Measurements from ENCODE around the gene SNUPN.

Gene SNUPN

DNA sequence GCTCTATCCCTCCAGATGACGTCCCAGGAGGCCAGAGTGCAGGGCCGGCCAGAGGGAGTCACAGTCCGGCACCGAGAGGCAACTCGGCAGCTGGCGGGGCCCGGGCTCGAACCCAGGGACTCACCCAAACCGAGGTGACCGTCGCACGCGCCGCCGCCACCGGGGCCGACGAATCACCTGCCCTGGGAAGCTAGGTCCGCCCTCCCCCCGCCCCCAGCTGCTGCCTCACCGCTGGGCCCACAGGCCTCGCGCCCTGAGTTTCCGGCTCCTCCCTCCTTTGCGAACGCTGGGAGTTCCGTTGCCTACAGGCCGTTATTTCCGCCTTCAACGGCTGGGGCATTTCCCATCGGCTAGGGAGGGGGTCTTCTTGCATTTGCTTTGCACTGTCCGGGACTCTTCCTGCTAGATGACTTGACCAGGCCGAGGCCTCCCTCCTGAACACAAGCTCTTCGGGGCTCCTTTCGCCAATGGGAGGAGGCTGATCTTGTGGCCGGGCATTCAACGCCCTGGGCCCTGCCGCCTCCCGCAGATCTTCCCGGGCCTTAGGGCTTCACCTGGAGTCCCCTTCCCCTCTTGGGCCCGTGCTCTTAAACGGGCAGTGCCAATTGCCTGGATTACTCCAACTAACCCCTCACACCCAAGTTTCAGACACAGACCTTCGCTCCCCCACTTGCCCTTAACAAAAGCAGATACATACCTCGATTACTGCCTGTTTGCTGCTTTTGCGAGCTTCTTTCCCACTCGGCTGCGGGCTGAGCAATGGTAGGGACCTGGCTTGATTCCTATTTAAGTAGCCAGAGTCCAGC lies at the start of gene SNUPN:
TSS of gene SNUPN (minus strand) at position 184 of the 806 bp plus-strand sequence. CDS start 4,674 bp downstream, outside the sequence.
- DNase-seq = peak; percentile 87

DNA sequence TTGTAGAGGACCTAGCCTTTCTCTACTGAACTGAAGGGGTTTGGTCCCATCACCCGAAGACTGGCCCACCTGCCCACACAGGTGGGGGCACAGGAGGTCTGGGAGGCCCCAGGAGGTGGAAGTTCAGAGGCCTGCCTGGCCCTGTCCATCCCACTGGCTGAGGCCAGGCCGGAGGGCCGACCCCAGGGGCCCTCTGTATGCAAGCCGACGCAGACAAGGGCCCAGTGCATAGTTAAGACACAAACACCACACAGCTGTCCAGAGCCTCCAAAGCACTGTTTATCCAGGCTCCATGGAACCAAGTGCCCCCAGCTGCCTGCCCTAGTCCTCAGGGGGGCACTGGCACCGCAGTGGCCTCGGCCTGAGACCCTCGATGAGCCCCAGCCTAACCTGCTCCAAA lies 48.8 kb upstream of the SNUPN start:
- no peak for DNase-seq

DNA sequence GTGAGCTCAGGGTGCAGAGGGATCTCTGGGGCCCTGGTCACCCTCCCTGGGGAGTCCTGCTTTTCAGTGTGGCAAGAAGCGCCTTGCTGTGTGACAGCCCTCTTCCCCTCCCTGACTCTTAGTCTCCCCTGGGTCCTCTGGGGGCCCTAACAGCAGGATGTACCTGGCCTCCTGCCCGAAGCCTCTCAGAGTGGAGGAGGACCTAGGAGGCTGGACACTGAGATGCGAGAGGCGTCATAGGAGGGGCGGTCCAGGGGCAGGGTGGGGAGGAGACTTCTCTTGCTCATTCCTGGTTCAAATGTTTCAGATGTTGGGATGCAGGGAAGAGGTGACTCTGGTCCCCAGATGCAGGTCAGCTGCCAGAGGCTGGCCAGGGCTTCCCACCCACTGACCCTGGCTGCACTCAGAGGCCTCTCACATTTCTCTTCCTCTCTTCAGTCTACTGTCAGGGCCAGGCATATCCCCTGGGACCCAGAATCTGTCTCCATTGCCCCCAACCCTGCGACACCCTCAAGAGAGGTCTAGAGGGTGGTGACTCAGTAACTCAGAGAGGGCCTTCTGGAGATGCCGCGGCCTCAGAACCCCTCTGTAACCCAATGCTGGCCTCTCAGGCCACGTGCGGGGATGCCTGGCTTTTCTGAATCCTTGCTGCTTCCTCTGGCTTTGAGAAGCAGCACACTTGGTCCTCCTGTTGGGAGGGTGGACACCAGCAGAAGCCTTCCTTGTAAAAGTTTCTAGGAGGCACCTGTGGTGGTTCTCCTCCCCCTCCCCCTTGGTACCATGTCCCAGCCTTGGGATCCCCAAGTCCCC lies 48.1 kb upstream of the SNUPN start:
- DNase-seq = no peak

DNA sequence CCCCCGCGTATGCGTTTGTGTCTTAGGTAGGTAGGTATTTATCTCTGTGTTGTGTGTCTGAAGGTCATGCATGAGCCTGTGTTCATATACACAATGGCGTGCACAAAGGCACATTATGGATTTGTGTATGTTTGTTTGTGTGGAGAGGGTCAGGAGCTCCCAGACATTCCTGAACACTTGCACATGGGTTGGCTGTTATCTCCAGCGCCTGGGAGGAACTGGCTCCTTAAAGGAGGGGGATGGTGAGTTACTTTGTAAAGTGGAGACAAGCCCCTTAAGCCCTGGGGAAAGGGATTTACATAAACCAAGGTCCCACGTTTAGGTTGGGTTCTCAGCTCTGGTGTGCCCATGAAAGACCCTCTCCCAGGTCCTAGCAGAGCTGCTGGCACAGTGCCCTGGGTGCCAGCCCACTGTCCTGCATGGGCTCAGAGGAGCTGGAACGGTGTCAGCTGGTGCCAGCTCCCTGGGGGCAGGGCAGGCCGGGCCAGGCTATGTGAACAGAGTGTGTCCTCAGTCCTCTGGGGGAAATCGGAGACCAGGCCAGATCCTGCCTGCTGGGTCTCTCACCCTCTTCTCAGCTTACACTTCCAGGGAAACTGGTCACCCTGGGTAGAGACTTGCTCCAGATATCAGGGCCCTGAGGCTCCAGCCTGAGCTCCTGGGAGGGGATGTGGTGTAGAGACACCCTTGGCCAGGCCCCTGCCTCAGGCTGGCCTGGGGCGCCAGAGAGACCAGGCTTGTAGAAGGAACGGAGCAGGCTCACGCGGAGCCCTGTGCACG lies 47.3 kb upstream of the SNUPN start:
- DNase-seq = no peak

DNA sequence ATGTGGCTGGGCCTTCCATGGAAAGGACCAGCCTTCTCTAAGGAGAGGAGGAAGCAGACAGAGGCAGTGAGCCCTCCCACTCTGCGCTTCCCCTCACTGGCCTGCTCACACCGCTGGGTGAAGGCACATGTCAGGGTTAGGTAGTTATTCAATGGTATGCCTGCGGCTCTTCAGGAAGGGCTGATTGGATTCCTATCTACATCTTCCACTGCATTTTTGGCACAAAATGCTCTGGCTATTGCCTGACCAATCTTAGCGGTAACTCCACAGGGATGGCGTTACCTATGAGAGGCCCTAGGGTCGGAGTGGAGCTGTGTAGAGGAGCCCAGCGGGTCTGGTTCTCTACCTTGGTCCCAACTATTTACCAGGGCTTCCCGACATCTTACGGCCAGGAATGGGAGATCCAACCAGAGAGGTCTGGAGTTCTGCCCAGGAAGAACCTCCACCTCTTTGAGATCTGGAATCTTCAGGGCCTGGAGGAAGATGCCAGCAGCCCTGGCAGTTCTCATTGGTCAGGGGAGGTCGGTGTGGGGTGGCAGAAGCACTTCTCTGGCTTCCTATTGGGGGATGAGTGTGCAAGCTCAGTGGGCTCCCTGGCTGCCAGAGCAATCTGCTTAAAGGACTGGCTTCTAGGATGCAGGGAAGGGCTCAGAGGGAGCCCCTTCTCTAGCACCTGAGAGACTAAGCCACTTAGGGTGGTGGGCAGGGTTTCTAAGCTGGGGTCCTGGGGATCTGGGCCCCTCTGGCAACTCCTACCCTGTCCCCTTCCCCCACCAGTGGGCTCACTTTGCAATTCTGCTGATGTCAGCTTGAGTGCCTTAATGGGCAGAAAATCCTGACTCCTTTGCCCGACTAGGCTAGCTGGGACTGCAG lies 46.4 kb upstream of the SNUPN start:
- no peak for DNase-seq

DNA sequence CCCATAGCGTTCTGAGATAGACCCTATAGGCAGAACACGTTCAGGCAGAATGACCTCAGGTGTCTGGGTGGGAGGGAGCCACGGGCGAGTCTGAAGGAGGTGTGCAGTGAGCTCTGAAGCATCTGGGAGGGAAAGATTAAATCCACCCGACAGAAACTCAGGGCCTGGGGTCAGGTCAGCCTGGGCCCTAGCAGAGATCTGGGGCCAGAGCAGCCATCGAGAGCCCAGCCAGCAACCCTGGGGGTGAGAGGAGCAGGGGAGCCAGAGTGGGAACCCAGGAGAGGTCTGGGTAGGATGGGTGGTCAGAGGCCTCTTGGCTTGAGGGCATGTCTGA lies 44.3 kb upstream of the SNUPN start:
- no peak for DNase-seq

DNA sequence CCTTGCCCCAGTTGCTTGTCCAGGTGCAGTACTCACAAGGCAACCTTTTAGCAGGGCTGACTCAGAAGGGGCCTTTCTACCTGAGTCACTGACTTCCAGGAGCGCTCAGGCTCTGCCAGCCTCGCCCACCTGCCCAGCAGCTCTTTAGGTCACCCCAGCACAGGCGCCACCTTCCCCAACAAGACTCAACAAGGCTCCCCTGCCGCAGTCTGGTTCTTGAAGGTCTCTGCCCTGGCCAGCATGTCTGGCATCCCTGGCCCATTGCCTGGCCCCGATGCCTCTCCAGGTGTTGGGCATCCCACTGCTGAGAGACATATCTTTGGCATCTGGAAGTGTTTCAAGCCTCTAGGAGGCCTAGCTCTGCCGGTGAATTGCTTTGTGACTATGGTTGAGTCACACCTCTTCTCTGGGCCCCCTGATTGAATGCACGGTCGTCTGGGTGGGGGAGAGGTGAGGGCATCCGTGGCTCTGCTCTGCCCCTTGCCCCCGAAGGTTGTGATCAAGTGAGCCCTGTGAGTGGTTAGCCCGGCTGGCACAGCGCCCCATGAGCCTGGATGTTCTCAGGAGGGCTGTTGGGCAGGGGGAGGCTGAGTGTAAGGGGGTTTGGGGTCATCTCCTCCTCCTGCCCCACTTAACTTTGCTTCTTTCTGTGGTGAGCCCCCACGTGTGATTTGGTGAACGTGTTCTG lies 43.8 kb upstream of the SNUPN start:
- DNase-seq = no peak

DNA sequence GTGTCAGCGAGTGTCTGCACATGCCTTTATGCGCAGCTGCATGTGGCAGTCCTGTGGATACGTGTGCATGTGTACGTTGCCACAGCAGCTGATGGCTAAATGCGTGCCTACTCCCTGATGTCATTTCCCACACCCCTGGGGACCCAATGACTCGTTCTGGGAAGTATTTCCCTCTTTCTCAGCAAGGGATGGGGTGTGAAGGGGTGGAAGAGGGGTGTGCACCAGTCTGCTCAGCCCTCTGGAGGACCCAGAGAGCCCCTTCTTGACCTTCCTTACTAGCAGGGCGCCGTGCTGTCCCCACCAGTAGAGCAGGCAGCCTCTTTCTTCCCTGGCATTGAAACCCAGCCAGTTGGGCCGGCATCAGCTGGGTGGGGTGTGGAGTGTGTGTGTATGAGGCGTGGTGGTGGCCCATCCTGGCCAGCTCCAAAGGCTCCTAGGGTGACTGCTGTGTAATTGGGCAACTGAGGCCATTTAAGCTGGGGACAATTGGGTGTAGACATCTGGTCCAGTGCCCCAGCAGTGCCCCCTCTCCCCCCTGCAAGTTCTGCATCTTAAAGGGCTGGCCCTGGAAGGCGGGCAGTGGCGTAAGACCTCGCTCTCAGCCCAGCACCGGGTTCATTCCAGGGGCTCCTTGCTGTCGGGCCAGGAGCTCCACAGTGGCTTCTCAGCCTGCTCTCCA lies 41.4 kb upstream of the SNUPN start:
- no peak for DNase-seq

DNA sequence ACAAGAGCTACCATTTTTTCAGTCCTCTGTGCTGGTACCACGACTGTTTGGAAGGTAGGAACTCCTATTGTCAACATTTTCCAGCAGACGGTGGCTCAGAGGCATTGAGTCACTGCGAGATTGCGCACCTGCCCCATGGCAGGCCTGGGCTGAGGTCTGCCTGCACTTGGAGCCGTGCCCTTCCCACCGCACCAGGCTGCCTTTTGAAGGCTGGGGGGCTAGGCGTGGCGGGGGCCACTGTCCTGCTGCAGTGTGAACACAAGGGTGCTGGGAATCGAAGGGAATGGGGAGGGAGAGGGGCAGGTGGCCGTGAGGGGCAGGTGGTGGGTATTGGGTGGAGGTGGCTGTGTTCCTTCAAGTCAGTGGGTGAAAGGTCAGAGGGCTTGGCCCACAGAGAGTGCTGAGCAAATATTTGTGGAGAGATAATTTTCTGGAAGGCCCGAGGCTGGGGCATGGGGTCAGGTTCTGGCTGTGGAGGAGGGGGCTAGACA lies 38.5 kb upstream of the SNUPN start:
- no peak for DNase-seq

DNA sequence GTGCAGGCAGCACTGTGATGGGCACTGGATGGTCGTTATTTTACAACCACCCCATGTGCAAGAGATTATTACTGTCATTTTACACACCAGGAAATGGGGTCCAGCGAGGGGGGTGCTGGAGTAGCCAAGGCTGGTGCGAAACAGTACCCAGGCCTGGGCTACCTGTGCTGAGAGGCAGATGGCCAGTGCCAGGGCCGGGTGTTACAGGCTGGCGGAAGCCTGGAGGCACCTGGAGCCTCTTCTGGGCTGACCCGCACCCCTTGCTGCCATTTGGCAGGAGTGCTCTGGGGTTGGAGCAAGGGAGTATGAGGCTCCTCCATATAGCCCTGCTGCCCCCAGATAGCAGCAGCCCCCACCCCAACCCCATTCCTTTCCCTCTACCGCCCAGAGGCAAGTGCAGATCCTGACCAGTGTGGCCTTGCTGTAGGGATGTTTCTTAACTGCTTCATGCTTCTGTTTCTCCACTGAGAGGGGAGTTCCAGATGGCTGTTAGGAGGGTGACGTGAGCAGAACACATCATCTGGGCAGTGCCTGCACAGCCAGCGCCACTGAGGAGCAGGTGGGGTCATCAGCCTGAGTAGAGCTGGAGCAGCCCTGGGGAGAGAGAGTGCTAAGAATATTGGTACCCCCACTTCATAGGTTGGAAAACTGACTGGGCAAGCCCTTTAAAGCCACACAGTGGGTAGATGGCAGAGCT lies 37.4 kb upstream of the SNUPN start:
- DNase-seq = no peak

DNA sequence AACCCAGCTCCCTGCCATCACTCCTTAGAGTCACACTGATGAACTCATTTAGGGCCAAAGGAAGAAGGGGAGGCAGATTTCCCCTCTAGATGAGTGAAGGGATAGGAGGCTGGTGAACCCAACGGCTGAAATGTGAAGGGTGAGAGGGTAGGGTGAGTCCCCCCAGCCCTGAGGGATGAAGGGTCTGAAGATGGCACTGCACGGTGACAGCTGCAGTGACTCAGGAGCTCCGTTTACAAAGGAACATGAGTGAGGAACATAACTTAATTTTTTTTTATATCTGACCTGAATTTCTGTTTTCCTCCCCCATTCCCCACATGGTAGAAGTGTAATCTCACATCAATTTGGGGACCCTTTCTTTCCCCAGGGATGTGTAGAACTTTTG lies 36.2 kb upstream of the SNUPN start:
- no peak for DNase-seq

DNA sequence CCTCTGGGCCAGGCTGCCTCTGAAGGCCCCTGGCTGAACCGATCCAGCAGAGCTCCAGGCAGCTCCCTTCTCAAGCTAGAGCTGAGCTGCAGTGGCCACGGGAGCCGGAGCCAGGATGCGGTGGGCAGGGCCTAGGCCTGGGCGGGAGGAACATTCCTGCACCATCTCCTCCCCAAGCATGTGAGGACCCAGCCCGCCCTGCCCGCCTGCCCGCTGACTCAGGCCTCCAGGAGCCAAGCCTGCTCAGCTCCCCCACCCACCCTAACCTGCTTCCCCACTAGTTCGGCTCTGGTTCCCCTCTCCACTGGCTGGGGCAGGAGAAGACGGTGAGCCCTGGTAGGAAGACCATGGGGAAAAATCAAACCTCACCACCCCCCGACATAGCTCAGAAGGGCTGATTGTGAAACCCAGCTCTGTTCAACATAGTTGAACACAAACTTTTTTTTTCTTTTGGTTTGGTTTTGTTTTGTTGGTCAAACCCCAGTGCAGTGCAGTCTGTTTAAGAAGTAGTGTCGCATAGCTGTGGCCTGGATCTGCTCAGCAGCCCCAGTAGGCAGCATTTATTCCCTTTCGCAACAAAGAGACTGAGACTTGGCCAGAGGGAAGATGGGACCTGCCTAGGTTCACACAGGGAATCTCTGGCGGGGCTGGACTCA lies 35.7 kb upstream of the SNUPN start:
- no peak for DNase-seq

DNA sequence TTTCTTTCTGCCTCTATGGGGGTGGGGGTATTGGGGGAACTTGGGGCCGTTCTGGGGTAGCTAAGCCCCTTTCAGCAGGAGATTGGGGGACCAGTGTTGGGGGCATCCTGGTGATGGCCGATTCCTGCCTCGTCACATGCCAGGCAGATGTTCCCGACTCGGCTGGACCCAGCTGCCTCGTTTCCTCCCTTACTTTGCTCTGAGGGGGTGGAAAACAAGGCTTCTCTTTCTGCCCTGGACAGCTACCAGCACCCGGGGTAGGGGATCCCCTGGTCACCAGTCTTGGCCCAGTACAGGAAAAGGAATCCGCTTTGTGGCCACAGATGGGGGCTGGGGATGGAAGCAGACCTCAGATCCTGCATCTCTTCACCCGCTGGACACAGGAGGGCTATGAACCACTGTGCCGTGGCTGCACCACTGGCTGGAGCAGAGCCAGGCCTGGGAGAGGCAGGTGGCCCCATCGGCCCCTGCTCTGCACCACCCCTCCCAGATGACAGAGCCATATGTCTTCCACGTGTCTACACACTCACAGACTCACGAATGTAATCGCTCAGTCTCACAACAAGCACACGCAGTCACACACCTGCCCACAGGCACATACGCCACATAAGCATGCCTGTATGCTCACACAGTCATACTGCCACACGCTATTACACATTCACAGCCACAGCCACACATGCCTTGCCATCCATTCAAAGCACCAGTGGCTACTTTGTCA lies 34.6 kb upstream of the SNUPN start:
- no peak for DNase-seq

DNA sequence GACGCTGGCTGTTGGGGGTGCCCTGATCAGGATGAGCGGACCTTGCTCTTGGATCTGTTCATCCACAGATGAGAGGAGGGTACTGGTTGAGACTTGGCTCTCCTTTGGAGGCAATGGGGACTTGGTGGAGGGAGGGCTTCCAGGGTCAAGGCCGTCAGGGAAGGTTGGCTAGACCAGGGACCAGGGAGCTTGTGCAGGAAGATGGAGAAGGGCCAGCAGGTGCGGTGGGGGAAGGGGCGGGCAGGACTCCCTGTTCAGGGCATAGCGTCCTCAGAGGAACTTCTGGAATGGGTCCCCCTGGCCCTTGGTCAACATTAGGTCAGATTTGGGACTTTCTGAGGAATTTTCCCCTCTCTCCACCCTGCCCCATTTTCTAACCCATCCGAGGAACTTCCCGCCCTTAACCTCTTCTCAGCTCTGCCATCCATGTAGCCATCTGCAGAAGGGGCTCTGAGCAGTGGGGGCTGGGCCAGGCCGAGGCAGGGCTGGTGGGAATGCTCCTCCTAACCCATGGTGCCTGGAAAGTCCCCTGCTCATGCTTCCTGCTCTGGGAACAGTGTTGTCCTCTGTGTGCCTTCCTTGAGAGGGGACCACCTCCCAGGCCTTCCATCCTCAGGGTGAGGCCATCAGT lies 33.7 kb upstream of the SNUPN start:
- DNase-seq = no peak

DNA sequence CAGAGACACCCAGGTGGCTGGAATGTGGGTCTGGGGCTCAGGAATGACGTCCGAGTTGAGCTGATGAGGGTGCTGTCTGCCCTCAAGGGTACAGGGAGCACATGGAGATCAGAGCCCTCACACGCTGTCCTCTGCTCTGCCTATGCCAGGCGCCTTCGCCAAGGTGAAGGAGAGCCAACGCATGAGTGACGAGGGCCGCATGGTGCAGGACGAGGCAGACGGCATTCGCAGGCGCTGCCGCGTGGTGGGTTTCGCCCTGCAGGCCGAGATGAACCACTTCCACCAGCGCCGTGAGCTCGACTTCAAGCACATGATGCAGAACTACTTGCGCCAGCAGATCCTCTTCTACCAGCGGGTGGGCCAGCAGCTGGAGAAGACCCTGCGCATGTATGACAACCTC lies 31.3 kb upstream of the SNUPN start:
- DNase-seq = no peak

DNA sequence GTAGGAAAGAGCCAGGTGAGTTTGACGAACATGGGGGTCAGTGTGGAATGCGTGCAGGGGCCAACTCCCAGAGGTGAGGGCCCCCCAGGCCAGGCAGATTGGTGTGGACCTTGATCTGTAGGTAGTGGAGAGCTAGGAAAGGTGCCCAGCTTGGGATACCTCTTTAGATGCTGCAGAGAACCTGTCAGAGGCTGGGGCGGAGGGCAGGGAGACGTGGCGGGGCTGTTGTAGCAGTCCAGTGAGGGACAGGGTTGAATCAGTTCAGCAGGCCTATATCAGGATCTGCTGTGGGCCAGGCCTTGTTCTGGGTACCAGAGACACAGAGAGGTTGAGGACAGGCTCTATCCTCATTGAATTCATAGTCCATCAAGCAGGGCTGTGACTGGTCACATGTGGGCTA lies 30.8 kb upstream of the SNUPN start:
- DNase-seq = no peak

DNA sequence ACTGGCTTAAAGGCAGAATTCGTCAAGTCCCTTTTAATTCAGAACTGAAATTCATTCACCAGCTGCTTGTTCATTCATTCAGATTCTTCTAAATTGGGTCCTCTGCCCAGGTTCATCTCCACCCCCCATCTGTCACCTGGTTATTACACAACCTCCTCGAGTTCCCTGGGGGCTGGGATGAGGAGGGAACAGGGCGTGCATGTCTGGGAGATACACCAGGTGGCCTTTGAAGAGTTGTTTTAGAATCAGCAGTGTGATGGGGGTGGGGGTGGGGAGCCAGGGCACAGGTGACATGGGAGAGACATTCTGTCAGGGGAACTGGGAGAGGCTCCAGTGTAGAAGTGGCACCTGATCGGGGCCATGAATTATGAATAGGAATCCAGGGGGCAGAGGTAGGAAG lies 30.4 kb upstream of the SNUPN start:
- no peak for DNase-seq

DNA sequence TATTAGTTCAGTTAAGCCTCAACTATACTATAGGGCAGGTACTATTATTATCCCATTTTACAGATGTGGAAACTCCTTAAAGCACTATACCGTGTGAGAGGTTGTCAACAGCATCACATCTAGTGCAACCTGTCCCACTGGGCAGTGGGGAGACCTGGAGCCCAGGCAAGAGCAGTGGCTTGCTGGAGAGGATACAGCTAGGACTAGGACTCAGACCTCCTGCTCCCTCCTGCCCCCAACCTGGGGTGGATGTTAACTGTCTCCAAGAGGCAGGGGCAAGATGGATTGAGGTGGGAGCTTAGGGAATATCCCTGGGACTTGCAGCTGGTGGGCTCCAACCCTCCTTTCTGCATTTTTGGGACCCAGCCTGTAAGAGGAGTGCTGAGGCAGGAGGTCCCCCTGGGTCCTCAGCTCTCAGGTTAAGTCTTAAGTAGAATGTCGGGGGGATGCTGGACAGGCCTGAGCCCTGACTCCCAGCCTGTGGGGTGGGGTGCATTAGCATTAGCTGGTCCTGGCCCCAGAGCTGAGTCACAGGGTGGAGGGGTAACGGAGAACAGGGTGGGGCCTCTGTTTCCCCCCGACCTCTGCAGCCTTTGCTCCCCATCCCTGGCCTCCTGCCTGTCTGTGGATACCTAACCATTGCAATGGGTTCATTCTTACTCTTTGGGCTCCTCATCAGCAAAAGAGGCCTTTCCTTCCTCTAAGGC lies 28.8 kb upstream of the SNUPN start:
- no peak for DNase-seq
